Activated T-cell treated with anti-CD3 and anti-CD28 coated beads, Interleukin-2, amount 50 U/mL, for 4 hours (primary cell): Measurements from ENCODE around the gene GPR39. TPM values are rescaled to one million over a fixed set of nuclear protein-coding genes. Genes with fewer than 3 reads are reported as not detected.
"Not testable (repeated sequence)": the region's sequence is repeated elsewhere in the genome, so short reads cannot be mapped to it uniquely, and the experiment has no call there.

Experiments
- ATAC-seq, 2 donors: fragments of 200-7000 bp; cut with Tn5 transposase; one replicate each; pipeline ENCODE4 v1.10.0; 2021
- DNase-seq: peaks from one replicate; pipeline ENCODE4 v3.0.0-alpha.2; 2020
- H3K27me3 Mint-ChIP-seq: one replicate; pipeline ENCODE4 v1.8.0; 2021; ENCODE audit warnings: low read depth, mixed read lengths
- H3K36me3 Mint-ChIP-seq: one replicate; pipeline ENCODE4 v1.8.0; 2022; ENCODE audit warnings: mixed read lengths; ENCODE audit not compliant: insufficient read depth
- H3K4me1 Mint-ChIP-seq: one replicate; pipeline ENCODE4 v1.8.0; 2021; ENCODE audit warnings: low read depth, mixed read lengths
- H3K4me3 Mint-ChIP-seq: one replicate; pipeline ENCODE4 v1.8.0; 2021; ENCODE audit warnings: mild to moderate bottlenecking, moderate library complexity, mixed read lengths
- H3K9me3 Mint-ChIP-seq: one replicate; pipeline ENCODE4 v1.8.0; 2021; ENCODE audit warnings: mixed read lengths
- total RNA-seq, 3 donors: library from RNA; stranded (reverse); gene quantifications; one replicate each; pipeline ENCODE4 v1.2.1, GENCODE V29; 2021

GPR39 gene
- total RNA-seq, 3 donors from 2014 or later, result not detected

GRCh38 chr2:132522901-132523300 lies 106.3 kb downstream of the GPR39 start:
- ATAC-seq (no peak), DNase-seq (no peak)
- Mint-ChIP-seq H3K4me3 (no peak overlapping the region), H3K9me3 (no peaks in the 10 kb centered on the region), H3K36me3 (no peaks in the 10 kb centered on the region), H3K27me3 (no peaks in the 10 kb centered on the region), H3K4me1 (no peaks in the 10 kb centered on the region)

GRCh38 chr2:132537061-132537460 lies 120.5 kb downstream of the GPR39 start:
- not testable (repeated sequence) for ATAC-seq, H3K27me3 Mint-ChIP-seq, H3K4me3 Mint-ChIP-seq, DNase-seq, H3K36me3 Mint-ChIP-seq, H3K4me1 Mint-ChIP-seq
- H3K9me3 Mint-ChIP-seq, result peaks cover 15% of the 10 kb centered on the region

- Mint-ChIP-seq H3K4me3 (no peak overlapping the region), H3K27me3 (no peaks in the 10 kb centered on the region)
- no peak for ATAC-seq
These were observed 121.8 kb downstream of the GPR39 start for GRCh38 chr2:132538331-132538855.

GRCh38 chr2:132540166-132540565 lies 123.6 kb downstream of the GPR39 start:
- DNase-seq (no peak), ATAC-seq (no peak)
- peaks cover 11% of the 10 kb centered on the region for H3K9me3 Mint-ChIP-seq
- no peaks in the 10 kb centered on the region for H3K27me3 Mint-ChIP-seq
- no peaks in the 10 kb centered on the region for H3K36me3 Mint-ChIP-seq
- H3K4me3 Mint-ChIP-seq, result no peak overlapping the region
- no peaks in the 10 kb centered on the region for H3K4me1 Mint-ChIP-seq

More at GRCh38 chr2:132538331-132538855, 121.8 kb downstream of the GPR39 start:
- Mint-ChIP-seq H3K36me3 (no peaks in the 10 kb centered on the region), H3K4me1 (no peaks in the 10 kb centered on the region), H3K9me3 (peaks cover 11% of the 10 kb centered on the region)
- DNase-seq, result no peak

GRCh38 chr2:132542953-132543569 lies 126.5 kb downstream of the GPR39 start:
- no peaks in the 10 kb centered on the region for H3K36me3 Mint-ChIP-seq
- ATAC-seq, result no peak

GRCh38 chr2:132544006-132544630 lies 127.5 kb downstream of the GPR39 start:
- Mint-ChIP-seq H3K36me3 (no peaks in the 10 kb centered on the region), H3K4me1 (no peaks in the 10 kb centered on the region), H3K4me3 (no peak overlapping the region), H3K27me3 (no peaks in the 10 kb centered on the region), H3K9me3 (no peaks in the 10 kb centered on the region)
- ATAC-seq (no peak), DNase-seq (no peak)

More at GRCh38 chr2:132542953-132543569, 126.5 kb downstream of the GPR39 start:
- H3K4me3 Mint-ChIP-seq, result no peak overlapping the region
- DNase-seq, result no peak
- H3K9me3 Mint-ChIP-seq, result no peaks in the 10 kb centered on the region
- H3K27me3 Mint-ChIP-seq, result no peaks in the 10 kb centered on the region
- no peaks in the 10 kb centered on the region for H3K4me1 Mint-ChIP-seq

GRCh38 chr2:132547090-132547687 lies 130.6 kb downstream of the GPR39 start:
- ATAC-seq, result no peak
- no peaks in the 10 kb centered on the region for H3K36me3 Mint-ChIP-seq
- no peaks in the 10 kb centered on the region for H3K27me3 Mint-ChIP-seq

GRCh38 chr2:132549935-132550670 lies 133.5 kb downstream of the GPR39 start:
- Mint-ChIP-seq H3K36me3 (no peaks in the 10 kb centered on the region), H3K27me3 (no peaks in the 10 kb centered on the region), H3K4me1 (no peaks in the 10 kb centered on the region), H3K9me3 (no peaks in the 10 kb centered on the region), H3K4me3 (no peak overlapping the region)
- ATAC-seq (no peak), DNase-seq (no peak)

More at GRCh38 chr2:132547090-132547687, 130.6 kb downstream of the GPR39 start:
- no peak overlapping the region for H3K4me3 Mint-ChIP-seq
- no peaks in the 10 kb centered on the region for H3K4me1 Mint-ChIP-seq
- no peaks in the 10 kb centered on the region for H3K9me3 Mint-ChIP-seq
- DNase-seq, result no peak

GRCh38 chr2:132550946-132551345 lies 134.3 kb downstream of the GPR39 start:
- no peaks in the 10 kb centered on the region for H3K36me3 Mint-ChIP-seq
- no peaks in the 10 kb centered on the region for H3K27me3 Mint-ChIP-seq
- no peak for ATAC-seq
- H3K4me1 Mint-ChIP-seq, result no peaks in the 10 kb centered on the region
- no peak for DNase-seq
- no peaks in the 10 kb centered on the region for H3K9me3 Mint-ChIP-seq
- no peak overlapping the region for H3K4me3 Mint-ChIP-seq

GRCh38 chr2:132557694-132558093 lies 141.1 kb downstream of the GPR39 start:
- DNase-seq (no peak), ATAC-seq (no peak)
- H3K9me3 Mint-ChIP-seq, result peaks cover 3% of the 10 kb centered on the region
- no peak overlapping the region for H3K4me3 Mint-ChIP-seq
- H3K27me3 Mint-ChIP-seq, result no peaks in the 10 kb centered on the region
- H3K36me3 Mint-ChIP-seq, result no peaks in the 10 kb centered on the region
- H3K4me1 Mint-ChIP-seq, result no peaks in the 10 kb centered on the region

- H3K9me3 Mint-ChIP-seq, result peaks cover 3% of the 10 kb centered on the region
- no peaks in the 10 kb centered on the region for H3K27me3 Mint-ChIP-seq
- H3K36me3 Mint-ChIP-seq, result no peaks in the 10 kb centered on the region
- DNase-seq (no peak), ATAC-seq (no peak)
- H3K4me3 Mint-ChIP-seq, result no peak overlapping the region
- H3K4me1 Mint-ChIP-seq, result no peaks in the 10 kb centered on the region
These were observed 142.7 kb downstream of the GPR39 start for GRCh38 chr2:132559326-132559725.

- H3K4me1 Mint-ChIP-seq, result no peaks in the 10 kb centered on the region
- H3K4me3 Mint-ChIP-seq, result no peak overlapping the region
These were observed 143.3 kb downstream of the GPR39 start for GRCh38 chr2:132559921-132560320.

GRCh38 chr2:132560562-132560961 lies 144.0 kb downstream of the GPR39 start:
- Mint-ChIP-seq H3K9me3 (peaks cover 3% of the 10 kb centered on the region), H3K4me3 (no peak overlapping the region), H3K27me3 (no peaks in the 10 kb centered on the region), H3K4me1 (no peaks in the 10 kb centered on the region), H3K36me3 (no peaks in the 10 kb centered on the region)
- ATAC-seq, result no peak
- DNase-seq, result no peak

More at GRCh38 chr2:132559921-132560320, 143.3 kb downstream of the GPR39 start:
- DNase-seq (no peak), ATAC-seq (no peak)
- no peaks in the 10 kb centered on the region for H3K27me3 Mint-ChIP-seq
- H3K36me3 Mint-ChIP-seq, result no peaks in the 10 kb centered on the region
- peaks cover 3% of the 10 kb centered on the region for H3K9me3 Mint-ChIP-seq

- DNase-seq, result no peak
- no peaks in the 10 kb centered on the region for H3K27me3 Mint-ChIP-seq
These were observed 145.6 kb downstream of the GPR39 start for GRCh38 chr2:132562245-132562644.

More at GRCh38 chr2:132562245-132562644, 145.6 kb downstream of the GPR39 start:
- H3K36me3 Mint-ChIP-seq, result no peaks in the 10 kb centered on the region
- no peak for ATAC-seq
- H3K4me1 Mint-ChIP-seq, result no peaks in the 10 kb centered on the region
- H3K4me3 Mint-ChIP-seq, result no peak overlapping the region
- H3K9me3 Mint-ChIP-seq, result peaks cover 3% of the 10 kb centered on the region
